GM23338 (cell line): ENCODE measurements around the gene SEC22A. TPM values are rescaled to one million over a fixed set of nuclear protein-coding genes. Genes with fewer than 3 reads are reported as not detected.

ENCODE experiments used
- ATAC-seq: fragments of 200-7000 bp; cut with Tn5 transposase; 3 replicates; pipeline ENCODE4 v1.9.1; 2020
- DNase-seq: peaks from one replicate; pipeline ENCODE4 v3.0.0-alpha.2; 2015; ENCODE audit warnings: low spot score
- H2AFZ ChIP-seq: fragments of 200-600 bp; sonication (generic); 2 replicates; pipeline ENCODE4 v1.8.0; 2016; ENCODE audit warnings: antibody characterized with exemption, mild to moderate bottlenecking, moderate library complexity
- H3F3A ChIP-seq: fragments of 200-600 bp; sonication (generic); replicated peaks from 2 replicates; pipeline ENCODE4 v1.8.0; 2017; ENCODE audit warnings: antibody characterized with exemption, mixed run types, low read depth
- H3K27ac ChIP-seq: fragments of 200-600 bp; sonication (generic); 2 replicates; pipeline ENCODE4 v1.6.1; 2016; ENCODE audit warnings: low read depth
- H3K27me3 ChIP-seq: fragments of 200-600 bp; sonication (generic); 2 replicates; pipeline ENCODE4 v1.8.0; 2016; ENCODE audit warnings: mild to moderate bottlenecking, mixed run types, moderate library complexity; ENCODE audit not compliant: insufficient read depth
- H3K36me3 ChIP-seq: fragments of 200-600 bp; sonication (generic); 2 replicates; pipeline ENCODE4 v1.8.0; 2016; ENCODE audit warnings: mild to moderate bottlenecking; ENCODE audit not compliant: insufficient read depth
- H3K4me1 ChIP-seq: fragments of 200-600 bp; sonication (generic); 2 replicates; pipeline ENCODE4 v1.8.0; 2016; ENCODE audit warnings: mild to moderate bottlenecking, moderate library complexity; ENCODE audit not compliant: insufficient read depth
- H3K4me2 ChIP-seq: fragments of 200-600 bp; sonication (generic); 2 replicates; pipeline ENCODE4 v1.7.1; 2017; ENCODE audit warnings: mixed run types
- H3K4me3 ChIP-seq: fragments of 200-600 bp; sonication (generic); 2 replicates; pipeline ENCODE4 v1.6.1; 2016; ENCODE audit warnings: mixed run types
- H3K79me2 ChIP-seq: fragments of 200-600 bp; sonication (generic); replicated peaks from 2 replicates; pipeline ENCODE4 v1.8.0; 2017; ENCODE audit warnings: mild to moderate bottlenecking; ENCODE audit not compliant: insufficient read depth
- H3K9me2 ChIP-seq: fragments of 200-600 bp; sonication (generic); 2 replicates; pipeline ENCODE4 v1.8.0; 2017; ENCODE audit not compliant: insufficient read depth
- H4K20me1 ChIP-seq: fragments of 200-600 bp; sonication (generic); replicated peaks from 2 replicates; pipeline ENCODE4 v1.8.0; 2017; ENCODE audit warnings: mild to moderate bottlenecking; ENCODE audit not compliant: insufficient read depth
- H3K27ac Mint-ChIP-seq: 2 replicates; pipeline ENCODE4 v1.8.0; 2020; ENCODE audit warnings: inconsistent platforms, mild to moderate bottlenecking, moderate library complexity, mixed read lengths
- H3K27me3 Mint-ChIP-seq: 3 replicates; pipeline ENCODE4 v1.8.0; 2022; ENCODE audit warnings: low read depth, mild to moderate bottlenecking, moderate library complexity, mixed read lengths, inconsistent platforms; ENCODE audit not compliant: insufficient read depth, poor library complexity
- H3K36me3 Mint-ChIP-seq: 3 replicates; pipeline ENCODE4 v1.8.0; 2021; ENCODE audit warnings: low read depth, mild to moderate bottlenecking, inconsistent platforms, moderate library complexity, mixed read lengths
- H3K4me1 Mint-ChIP-seq: 3 replicates; pipeline ENCODE4 v1.8.0; 2020; ENCODE audit warnings: mild to moderate bottlenecking, inconsistent platforms, mixed read lengths
- H3K4me3 Mint-ChIP-seq: 3 replicates; pipeline ENCODE4 v1.8.0; 2021; ENCODE audit warnings: moderate library complexity, mild to moderate bottlenecking, inconsistent platforms, mixed read lengths
- H3K9me3 Mint-ChIP-seq: 3 replicates; pipeline ENCODE4 v1.8.0; 2020; ENCODE audit warnings: moderate library complexity, mild to moderate bottlenecking, inconsistent platforms, mixed read lengths
- CREB1 ChIP-seq: fragments of 250-450 bp; sonication (Bioruptor Pico); IDR thresholded peaks from 2 replicates; pipeline ENCODE4 v1.5.0; 2020; ENCODE audit warnings: low read depth, mild to moderate bottlenecking, moderate library complexity
- EZH2 ChIP-seq: fragments of 200-600 bp; sonication (generic); IDR thresholded peaks from one replicate; pipeline ENCODE4 v1.8.0; 2017; ENCODE audit warnings: antibody characterized with exemption, mild to moderate bottlenecking, low read depth; ENCODE audit not compliant: unreplicated experiment
- EZH2phosphoT487 ChIP-seq: fragments of 200-600 bp; sonication (generic); IDR thresholded peaks from one replicate; pipeline ENCODE4 v1.8.1; 2018; ENCODE audit warnings: antibody characterized with exemption; ENCODE audit not compliant: unreplicated experiment
- NANOG ChIP-seq: IDR thresholded peaks from 2 replicates; pipeline ENCODE4 v1.6.1; 2016; ENCODE audit warnings: antibody characterized with exemption, borderline replicate concordance
- REST ChIP-seq: IDR thresholded peaks from one replicate; pipeline ENCODE4 v1.6.1; 2018; ENCODE audit warnings: antibody characterized with exemption; ENCODE audit not compliant: unreplicated experiment
- STAT1 ChIP-seq: IDR thresholded peaks from one replicate; pipeline ENCODE4 v1.6.1; 2016; ENCODE audit warnings: antibody characterized with exemption; ENCODE audit not compliant: unreplicated experiment
- ZNF331 ChIP-seq: fragments of 250-450 bp; sonication (Bioruptor Pico); IDR thresholded peaks from 2 replicates; pipeline ENCODE4 v1.5.0; 2020; ENCODE audit warnings: low read depth, mild to moderate bottlenecking, moderate library complexity
- ZNF462 ChIP-seq: fragments of 250-450 bp; sonication (Bioruptor Pico); IDR thresholded peaks from 2 replicates; pipeline ENCODE4 v1.5.0; 2020; ENCODE audit warnings: mild to moderate bottlenecking, moderate library complexity
- polyA plus RNA-seq: library from polyadenylated mRNA; unstranded; fragments of >200 nt; fragmentation: Nextera tagmentation; extraction: Ambion mirVana; gene quantifications from 2 replicates; pipeline ENCODE4 v1.2.1, GENCODE V29; 2016
- total RNA-seq: library from RNA; depleted of rRNA; stranded (reverse); fragments of >200 nt; shearing (Covaris generic); gene quantifications from 2 replicates; pipeline ENCODE4 v1.2.3, GENCODE V29; 2014

The SEC22A gene
- total and polyA plus RNA-seq, 2 experiments from 2014 or later: 11.2 to 24.1 TPM

GRCh38 chr3:123300583-123300982 lies 98.8 kb downstream of the SEC22A start (continued):
- TF ChIP-seq ZNF462 (CRISPR knock-in tag): no peak
- TF ChIP-seq EZH2phosphoT487: no peak
- no peak for TF ChIP-seq CREB1 (CRISPR knock-in tag)

- no peak overlapping the region for H3K27ac ChIP-seq
- H3K9me3 Mint-ChIP-seq: no peaks in the 10 kb centered on the region
- ATAC-seq: no peak
- no peaks in the 10 kb centered on the region for H3F3A ChIP-seq
- no peak overlapping the region for H2AFZ ChIP-seq
- H3K9me2 ChIP-seq: no peaks in the 10 kb centered on the region
- H3K36me3 ChIP-seq: no peaks in the 10 kb centered on the region
- peaks cover 5% of the 10 kb centered on the region for H3K27me3 Mint-ChIP-seq
- no peak overlapping the region for H3K27ac Mint-ChIP-seq
- H3K79me2 ChIP-seq: no peaks in the 10 kb centered on the region; the same call in 1 of the 2 replicates
- H3K4me2 ChIP-seq: no peak overlapping the region
- no peaks in the 10 kb centered on the region for H3K4me1 ChIP-seq
- H3K4me3 ChIP-seq: no peak overlapping the region
- H3K27me3 ChIP-seq: no peaks in the 10 kb centered on the region
- H3K4me3 Mint-ChIP-seq: no peak overlapping the region
- DNase-seq: no peak
- peaks cover 3% of the 10 kb centered on the region; the same call in 1 of the 3 replicates for H3K4me1 Mint-ChIP-seq
- TF ChIP-seq REST (no peak), NANOG (no peak), EZH2 (no peak), STAT1 (no peak), ZNF331 (CRISPR knock-in tag) (no peak)
- no peaks in the 10 kb centered on the region; the same call in 1 of the 2 replicates for H4K20me1 ChIP-seq
- H3K36me3 Mint-ChIP-seq: peaks cover 50% of the 10 kb centered on the region
Observed at GRCh38 chr3:123301331-123302184, 99.8 kb downstream of the SEC22A start.
